Stimulated activated CD4-positive, alpha-beta T cell treated with anti-CD3 and anti-CD28 coated beads, Interleukin-15, amount 100 ng/mL, for 1 hour (primary cell): ENCODE data around the gene PHC2.

Source experiments
- DNase-seq, 2 donors: peaks; one replicate each; pipeline ENCODE4 v3.0.0-alpha.2; 2020; ENCODE audit warnings: low read depth in 1 of 2, low spot score in 1 of 2

PHC2 gene

GRCh38 chr1:33454646-33455282, 23.9 kb upstream of the PHC2 start:
- no peak for DNase-seq

- DNase-seq, result no peak
Measured at GRCh38 chr1:33446590-33446989, 15.7 kb upstream of the PHC2 start.

GRCh38 chr1:33445108-33445507, 14.2 kb upstream of the PHC2 start:
- no peak for DNase-seq

GRCh38 chr1:33443705-33444180, 12.8 kb upstream of the PHC2 start:
- DNase-seq, result no peak

- no peak for DNase-seq
Measured at GRCh38 chr1:33443080-33443704, 12.3 kb upstream of the PHC2 start.

GRCh38 chr1:33442141-33442540, 11.2 kb upstream of the PHC2 start:
- DNase-seq, result no peak

GRCh38 chr1:33441088-33441745, 10.3 kb upstream of the PHC2 start:
- no peak for DNase-seq

- DNase-seq, result no peak
Measured at GRCh38 chr1:33439662-33440061, 8.8 kb upstream of the PHC2 start.

GRCh38 chr1:33438364-33439160, 7.7 kb upstream of the PHC2 start:
- DNase-seq, result no peak

- no peak for DNase-seq
Measured at GRCh38 chr1:33436557-33437285, 5.8 kb upstream of the PHC2 start.

- no peak for DNase-seq
Measured at GRCh38 chr1:33435096-33435820, 4.4 kb upstream of the PHC2 start.

- no peak for DNase-seq
Measured at GRCh38 chr1:33434363-33434750, 3.5 kb upstream of the PHC2 start.

GRCh38 chr1:33433509-33434362, 2.8 kb upstream of the PHC2 start:
- DNase-seq, result no peak

- DNase-seq, result no peak
Measured at GRCh38 chr1:33429856-33430691, 821 bp downstream of the PHC2 start.

- no peak for DNase-seq
Measured at GRCh38 chr1:33429332-33429731, 1.6 kb downstream of the PHC2 start.

- no peak for DNase-seq
Measured at GRCh38 chr1:33428661-33429060, 2.2 kb downstream of the PHC2 start.

GRCh38 chr1:33426916-33427315, 4.0 kb downstream of the PHC2 start:
- no peak for DNase-seq

GRCh38 chr1:33425900-33426299, 5.0 kb downstream of the PHC2 start:
- no peak for DNase-seq

- DNase-seq, result no peak
Measured at GRCh38 chr1:33424610-33425009, 6.3 kb downstream of the PHC2 start.
